ENCODE measurements around the gene LY9.
"Not testable (repeated sequence)": the region's sequence is repeated elsewhere in the genome, so short reads cannot be mapped to it uniquely, and the experiment has no call there.

LY9 gene

DNA sequence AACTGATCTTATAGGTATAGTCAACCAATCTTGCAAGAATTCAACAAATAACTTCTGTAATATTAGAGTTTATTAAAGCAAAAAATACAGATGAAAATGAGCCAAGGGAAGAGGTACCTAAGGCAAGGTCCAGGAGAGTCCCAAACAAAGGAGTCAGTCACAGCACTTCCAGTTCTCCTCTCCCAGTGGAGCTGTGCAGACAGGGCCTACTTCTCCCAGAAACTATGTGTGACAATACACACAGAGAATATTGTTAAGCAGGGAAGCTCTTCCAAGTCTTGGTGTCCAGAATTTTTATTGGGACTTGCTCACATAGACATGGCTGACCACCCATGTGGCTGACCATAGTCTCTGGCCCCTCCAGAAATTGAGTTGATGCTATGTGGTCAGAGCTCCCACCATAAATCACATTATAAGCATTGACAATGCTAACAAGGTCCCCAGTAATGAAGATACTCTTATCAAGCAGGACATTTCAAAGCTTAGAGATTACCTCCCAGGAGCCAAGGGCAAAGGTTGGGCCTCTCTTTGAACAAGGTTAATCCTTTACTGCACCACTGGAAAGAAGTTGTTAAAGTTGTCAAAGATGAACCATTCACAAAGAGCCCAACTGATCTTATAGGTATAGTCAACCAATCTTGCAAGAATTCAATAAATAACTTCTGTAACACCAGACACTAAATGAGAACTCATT, 70.2 kb downstream of the LY9 start:
- no peak for DNase-seq (ENCODE audit: low spot score)

DNA sequence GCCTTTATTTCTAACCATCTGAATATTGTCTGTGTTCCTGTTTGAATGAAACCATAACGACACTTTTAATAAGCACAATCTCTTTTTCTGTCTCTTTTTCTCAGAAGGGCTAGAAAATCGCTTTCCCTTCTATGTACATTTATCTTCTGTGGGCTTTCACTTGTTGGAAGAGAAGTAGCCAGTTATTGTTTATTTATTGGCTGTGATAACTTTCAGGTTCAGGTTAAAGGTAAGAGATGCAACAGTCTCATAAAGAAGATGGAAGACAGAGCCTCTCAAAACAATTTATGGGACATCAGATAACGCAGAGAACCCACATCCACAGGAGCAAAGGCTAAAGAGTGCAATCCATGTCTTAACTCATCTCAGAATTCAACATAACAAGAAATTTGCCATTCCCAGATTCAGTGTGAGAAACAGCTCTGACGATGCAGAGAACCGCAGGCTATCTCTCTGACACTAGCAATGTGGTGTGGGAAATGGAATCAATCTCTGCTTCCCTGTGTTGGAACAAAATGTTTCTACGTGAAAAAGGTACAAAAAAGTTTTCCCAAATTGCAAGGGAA, 70.8 kb downstream of the LY9 start:
- no peak for DNase-seq (ENCODE audit: low spot score)

DNA sequence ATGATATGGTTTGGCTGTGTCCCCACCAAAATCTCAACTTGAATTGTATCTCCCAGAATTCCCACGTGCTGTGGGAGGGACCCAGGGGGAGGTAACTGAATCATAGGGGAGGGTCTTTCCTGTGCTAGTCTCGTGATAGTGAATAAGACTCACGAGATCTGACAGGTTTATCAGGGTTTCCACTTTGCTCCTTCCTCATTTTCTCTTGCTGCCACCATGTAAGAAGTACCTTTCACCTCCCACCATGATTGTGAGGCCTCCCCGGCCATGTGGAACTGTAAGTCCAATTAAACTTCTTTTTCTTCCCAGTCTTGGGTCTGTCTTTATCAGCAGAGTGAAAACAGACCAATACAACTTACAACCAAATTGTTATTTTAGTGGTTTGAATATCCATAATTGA, 71.7 kb downstream of the LY9 start:
- DNase-seq (ENCODE audit: low spot score) = not testable (repeated sequence)

DNA sequence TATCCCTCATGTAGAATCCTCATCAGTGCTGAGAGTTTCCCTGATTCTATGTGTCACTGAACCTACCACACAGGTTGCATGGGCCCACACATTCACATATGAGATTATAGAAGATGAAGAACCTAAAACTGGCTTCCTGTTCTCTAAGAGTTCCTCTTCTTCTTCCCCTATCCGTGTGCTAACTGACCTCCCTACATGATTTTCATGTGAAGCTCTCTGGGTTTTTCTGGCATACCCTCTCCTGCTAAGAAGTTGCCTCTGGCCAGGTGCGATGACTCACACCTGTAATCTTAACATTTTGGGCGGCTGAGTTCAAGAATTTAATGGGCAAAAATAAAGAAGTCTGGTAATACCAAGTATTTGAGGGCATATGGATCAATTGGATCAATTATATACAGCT, 72.2 kb downstream of the LY9 start:
- DNase-seq (ENCODE audit: low spot score) = no peak

DNA sequence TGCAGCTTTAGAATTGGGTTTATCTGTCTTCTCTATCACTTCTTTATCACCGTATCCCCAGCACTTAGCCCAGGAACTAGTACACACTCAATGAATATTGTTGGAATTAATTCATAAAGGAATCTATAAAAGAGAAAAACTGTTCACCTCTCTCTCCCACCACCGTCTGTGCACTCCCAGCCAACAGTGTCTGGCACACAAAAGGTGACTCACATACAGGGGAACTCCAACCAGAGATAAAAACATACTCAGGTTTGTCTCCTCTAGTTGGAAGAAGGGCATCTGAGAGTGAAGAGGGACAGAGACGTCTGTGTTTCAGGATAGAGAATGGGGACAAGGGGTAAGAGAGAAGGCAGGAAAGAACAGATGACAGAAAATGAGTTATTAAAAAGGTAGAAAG, 79.0 kb downstream of the LY9 start:
- no peak for DNase-seq (ENCODE audit: low spot score)

DNA sequence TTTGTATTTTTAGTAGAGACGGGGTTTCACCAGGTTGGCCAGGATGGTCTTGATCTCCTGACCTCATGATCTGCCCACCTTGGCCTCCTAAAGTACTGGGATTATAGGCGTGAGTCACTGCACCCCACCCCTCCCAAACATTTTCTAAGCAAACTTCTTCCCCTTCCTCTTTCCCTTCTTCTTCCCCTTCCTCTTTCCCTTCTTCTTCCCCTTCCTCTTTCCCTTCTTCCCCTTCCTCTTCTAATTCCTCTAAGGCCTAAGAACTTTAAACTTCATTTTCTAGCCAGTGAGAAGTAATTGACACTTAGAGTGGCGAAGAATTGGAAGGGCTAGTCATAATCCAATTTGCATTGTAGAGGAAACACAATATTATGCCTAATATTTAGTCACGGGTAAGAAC, 79.6 kb downstream of the LY9 start:
- not testable (repeated sequence) for DNase-seq (ENCODE audit: low spot score)

DNA sequence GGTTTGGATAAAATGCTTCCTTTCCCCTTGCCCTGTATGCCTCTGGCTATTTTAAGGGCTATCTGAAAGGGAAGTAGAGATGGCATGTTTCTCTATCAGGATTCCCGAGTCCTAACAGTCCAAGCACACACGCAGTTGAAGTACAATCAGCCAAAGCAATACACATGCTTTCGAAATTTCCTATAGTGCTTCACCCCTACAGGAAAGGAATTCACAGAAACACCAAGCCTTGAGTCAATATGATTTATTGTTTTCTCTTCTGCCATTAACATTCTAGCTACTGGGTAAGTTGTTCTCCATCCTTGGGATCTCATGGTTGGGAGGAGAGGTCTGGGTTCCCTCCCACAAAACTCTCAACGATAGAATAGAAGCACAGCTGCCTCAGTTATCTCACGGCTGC, 80.3 kb downstream of the LY9 start:
- no peak for DNase-seq (ENCODE audit: low spot score)

DNA sequence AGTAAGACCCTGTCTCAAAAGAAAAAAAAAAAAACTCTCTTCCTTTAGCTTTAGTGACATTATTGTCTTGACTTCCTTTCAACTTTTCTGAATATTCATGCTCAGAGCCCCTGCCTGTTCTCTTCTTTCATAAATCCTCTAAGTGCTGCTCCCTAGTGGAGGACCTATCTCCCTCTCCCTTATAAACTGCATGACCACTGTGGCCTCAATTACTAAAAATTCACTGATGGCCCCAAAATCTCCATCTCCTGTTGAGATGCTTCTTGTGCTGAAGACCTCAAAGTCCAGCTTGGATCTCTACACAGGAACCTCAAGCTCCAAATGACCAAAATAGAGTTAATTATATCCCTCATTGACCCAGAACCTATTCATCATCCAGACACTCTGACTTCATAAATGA, 81.2 kb downstream of the LY9 start:
- no peak for DNase-seq (ENCODE audit: low spot score)
